HCT116 (cell line): ENCODE data around the gene PPP1R3E. TPM values are rescaled to one million over a fixed set of nuclear protein-coding genes. Genes with fewer than 3 reads are reported as not detected.

ENCODE experiments used
- ATAC-seq: fragments of 200-7000 bp; cut with Tn5 transposase; 2 replicates; pipeline ENCODE4 v1.9.1; 2020; ENCODE audit warnings: mild to moderate bottlenecking, moderate library complexity
- BruUV-seq: library from RNA; stranded (reverse); fragments of 400-500 nt; replicated peaks from 2 replicates; lab custom pipeline; 2021; lab: Mats Ljungman, UMichigan
- CTCF ChIA-PET: fragments of 300-600 bp; sonication (Branson Sonifier 250); formaldehyde crosslinking; loops from one replicate; lab custom pipeline; 2021; ENCODE audit warnings: antibody characterized with exemption; lab: Charles Lee
- POLR2A ChIA-PET: fragments of 300-600, 350-600 bp; sonication (Branson Sonifier 250); formaldehyde crosslinking; loops from one replicate; lab custom pipeline; 2021; ENCODE audit warnings: antibody characterized with exemption; lab: Charles Lee
- RAD21 ChIA-PET, 2 experiments: fragments of 300-600 bp; sonication (Branson Sonifier 250); formaldehyde crosslinking; loops; one replicate each; lab custom pipeline; 2023; ENCODE audit warnings: low total read pairs in 2 of 2; ENCODE audit not compliant: uncharacterized antibody in 2 of 2, unreplicated experiment in 2 of 2, low non-redundant PET in 1 of 2; lab: Charles Lee
- DNase-seq: peaks from one replicate; pipeline ENCODE4 v3.0.0-alpha.2; 2010; ENCODE audit warnings: low read depth, low spot score
- H2AFZ ChIP-seq: fragments of 200-600 bp; shearing (Covaris generic), sonication (generic); 2 replicates; pipeline ENCODE4 v1.6.1; 2017; ENCODE audit warnings: low read depth, mixed run types, mixed read lengths, antibody characterized with exemption, low read length; ENCODE audit not compliant: poor library complexity, severe bottlenecking
- H3K27ac ChIP-seq: 2 replicates; pipeline ENCODE4 v1.5.1; 2012; ENCODE audit warnings: low read depth, low read length
- H3K27me3 ChIP-seq: fragments of 200-600 bp; sonication (generic); 2 replicates; pipeline ENCODE4 v1.6.1; 2016; ENCODE audit warnings: mixed run types, low read length, mixed read lengths; ENCODE audit not compliant: insufficient read depth
- H3K36me3 ChIP-seq, 2 experiments: fragments of 200-500 bp in 1 of 2; fragments of 200-600 bp in 1 of 2; sonication (Bioruptor generic) in 1 of 2; sonication (generic) in 1 of 2; 2 replicates each; pipeline versions ENCODE4 v1.5.1 to v1.6.1; 2014 to 2016; ENCODE audit warnings: low read length in 2 of 2, inconsistent platforms in 1 of 2, mixed read lengths in 1 of 2, mixed run types in 1 of 2; ENCODE audit not compliant: insufficient read depth in 2 of 2, control insufficient read depth in 1 of 2
- H3K4me1 ChIP-seq, 2 experiments: fragments of 200-600 bp in 1 of 2; sonication (generic) in 1 of 2; 2 replicates each; pipeline versions ENCODE4 v1.5.1 to v1.6.1; 2012 to 2017; ENCODE audit warnings: low read length in 2 of 2, inconsistent platforms in 1 of 2, mild to moderate bottlenecking in 1 of 2, mixed read lengths in 1 of 2, mixed run types in 1 of 2, moderate library complexity in 1 of 2; ENCODE audit not compliant: insufficient read depth in 2 of 2, control insufficient read depth in 1 of 2
- H3K4me2 ChIP-seq: fragments of 200-600 bp; sonication (generic); 2 replicates; pipeline ENCODE4 v1.6.1; 2017; ENCODE audit warnings: mixed run types, low read length, mixed read lengths
- H3K4me3 ChIP-seq, 2 experiments: fragments of 200-600 bp in 1 of 2; sonication (generic) in 1 of 2; replicated peaks in 1 of 2; 2 replicates each; pipeline ENCODE4 v1.5.1; 2011 to 2016; ENCODE audit warnings: low read length in 2 of 2, control low read depth in 1 of 2, low read depth in 1 of 2, mild to moderate bottlenecking in 1 of 2, mixed read lengths in 1 of 2, mixed run types in 1 of 2
- H3K79me2 ChIP-seq: fragments of 200-600 bp; sonication (generic); 2 replicates; pipeline ENCODE4 v1.6.1; 2017; ENCODE audit warnings: mild to moderate bottlenecking, mixed run types, low read length, moderate library complexity, mixed read lengths; ENCODE audit not compliant: insufficient read depth
- H3K9ac ChIP-seq: fragments of 200-600 bp; sonication (generic); 2 replicates; pipeline ENCODE4 v1.6.1; 2016; ENCODE audit warnings: low read length, mixed read lengths
- H3K9me2 ChIP-seq: fragments of 200-600 bp; sonication (generic), shearing (Covaris generic); 2 replicates; pipeline ENCODE4 v1.6.1; 2017; ENCODE audit warnings: mixed run types, mild to moderate bottlenecking, moderate library complexity; ENCODE audit not compliant: insufficient read depth
- H3K9me3 ChIP-seq, 2 experiments: fragments of 200-500 bp in 1 of 2; fragments of 200-600 bp in 1 of 2; sonication (Bioruptor generic) in 1 of 2; sonication (generic) in 1 of 2; 2 replicates each; pipeline ENCODE4 v1.6.1; 2014 to 2017; ENCODE audit warnings: low read length in 2 of 2, mixed read lengths in 2 of 2, inconsistent platforms in 1 of 2, low read depth in 1 of 2, mild to moderate bottlenecking in 1 of 2, mixed run types in 1 of 2, moderate library complexity in 1 of 2; ENCODE audit not compliant: control insufficient read depth in 1 of 2, insufficient read depth in 1 of 2
- H4K20me1 ChIP-seq: fragments of 200-600 bp; sonication (generic), shearing (Covaris generic); 2 replicates; pipeline ENCODE4 v1.6.1; 2017; ENCODE audit warnings: mixed run types, mild to moderate bottlenecking, moderate library complexity; ENCODE audit not compliant: insufficient read depth
- CBX3 ChIP-seq: IDR thresholded peaks from 2 replicates; pipeline ENCODE4 v1.6.1; 2012; ENCODE audit warnings: low read depth
- CTCF ChIP-seq, 3 experiments: fragments of 200-600 bp in 1 of 3; sonication (generic) in 1 of 3; IDR thresholded peaks in 2 of 3; conservative IDR thresholded peaks in 1 of 3; 2 replicates each; pipeline ENCODE4 v1.5.1; 2012 to 2017; ENCODE audit warnings: low read depth in 2 of 3, low read length in 2 of 3, antibody characterized with exemption in 1 of 3, borderline replicate concordance in 1 of 3, control low read depth in 1 of 3, mild to moderate bottlenecking in 1 of 3, mixed read lengths in 1 of 3, mixed run types in 1 of 3, moderate library complexity in 1 of 3; ENCODE audit not compliant: insufficient read depth in 1 of 3
- EGR1 ChIP-seq: IDR thresholded peaks from 2 replicates; pipeline ENCODE4 v1.6.1; 2012; ENCODE audit warnings: low read depth
- SP1 ChIP-seq: IDR thresholded peaks from 2 replicates; pipeline ENCODE4 v1.6.1; 2012; ENCODE audit warnings: low read depth
- YY1 ChIP-seq: IDR thresholded peaks from 2 replicates; pipeline ENCODE4 v1.6.1; 2011; ENCODE audit warnings: low read length, low read depth, moderate library complexity, mild to moderate bottlenecking; ENCODE audit not compliant: insufficient replicate concordance; ENCODE audit errors: extremely low read depth
- ZBTB33 ChIP-seq: IDR thresholded peaks from 2 replicates; pipeline ENCODE4 v1.6.1; 2011; ENCODE audit warnings: mild to moderate bottlenecking, low read length, moderate library complexity; ENCODE audit not compliant: insufficient replicate concordance; ENCODE audit errors: extremely low read depth
- intact Hi-C: fragments of 100-400 bp; cut with micrococcal nuclease; formaldehyde crosslinking; loops from 2 replicates; pipeline ENCODE4 v1.10.0; 2022
- total RNA-seq: library from RNA; stranded (reverse); gene quantifications from one replicate; pipeline ENCODE4 v1.2.1, GENCODE V29; 2021; ENCODE audit not compliant: unreplicated experiment

Gene PPP1R3E
- total RNA-seq, 1 experiment from 2014 or later = 5.6 TPM

GRCh38 chr14:23344481-23344880 is 41.8 kb upstream of the PPP1R3E start:
- Histone ChIP-seq H4K20me1 (no peaks in the 10 kb centered on the region), H3K4me3 (no peak overlapping the region), H3K4me2 (no peak overlapping the region), H3K9me2 (no peaks in the 10 kb centered on the region), H3K4me1 (no peaks in the 10 kb centered on the region), H3K9ac (no peak overlapping the region), H2AFZ (no peak overlapping the region), H3K27ac (no peak overlapping the region), H3K27me3 (no peaks in the 10 kb centered on the region), H3K9me3 (peaks cover 12 to 13% of the 10 kb centered on the region in 2 experiments; a peak in 2 of 4 replicates), H3K36me3 (no peaks in the 10 kb centered on the region), H3K79me2 (no peaks in the 10 kb centered on the region)
- ChIA-PET POLR2A (no interaction called here), CTCF (interaction anchor here (2.0 kb wide), 1 partner anchor 16 kb away, joined by 8 read pairs; no protein-coding TSS in a partner anchor), RAD21 (no interaction called here)
- intact Hi-C loops = no loop called here
- no peak for ATAC-seq
- no peak for DNase-seq
- BruUV-seq = no TSS peak
- no peak for TF ChIP-seq ZBTB33
- TF ChIP-seq SP1 = no peak
- no peak for TF ChIP-seq CBX3
- no peak for TF ChIP-seq YY1
- TF ChIP-seq EGR1 = no peak
- TF ChIP-seq CTCF (IDR thresholded peaks at IDR 0.05 in 2 of 3, conservative IDR thresholded peaks at IDR 0.05 in 1 of 3; ENCODE audit: borderline replicate concordance in 1 of 3, insufficient read depth in 1 of 3, low read depth in 2 of 3, low read length in 2 of 3) = 0 out of 6 replicates have a peak, but pooled peaks of 1 of the 3 experiments have one; percentile 12
